Uterus (tissue), 2 donors: ENCODE measurements around the gene LINGO1.

Experiments
- POLR2A ChIP-seq, 2 donors: fragments of 450-650 bp; IDR thresholded peaks; one replicate each; pipeline ENCODE4 v1.6.1; 2016; ENCODE audit warnings: antibody characterized with exemption in 2 of 2, mild to moderate bottlenecking in 1 of 2, moderate library complexity in 1 of 2
- TF ChIP-seq, protein P1 (sequence below), 4 experiments: fragments of 200-600 bp in 2 of 4; fragments of 450-650 bp in 2 of 4; sonication (generic) in 2 of 4; IDR thresholded peaks; one replicate each; pipeline ENCODE4 v1.5.1; 2016 to 2019; ENCODE audit warnings: antibody characterized with exemption in 4 of 4, mild to moderate bottlenecking in 2 of 4, moderate library complexity in 1 of 4

- TF ChIP-seq, protein P1, sequence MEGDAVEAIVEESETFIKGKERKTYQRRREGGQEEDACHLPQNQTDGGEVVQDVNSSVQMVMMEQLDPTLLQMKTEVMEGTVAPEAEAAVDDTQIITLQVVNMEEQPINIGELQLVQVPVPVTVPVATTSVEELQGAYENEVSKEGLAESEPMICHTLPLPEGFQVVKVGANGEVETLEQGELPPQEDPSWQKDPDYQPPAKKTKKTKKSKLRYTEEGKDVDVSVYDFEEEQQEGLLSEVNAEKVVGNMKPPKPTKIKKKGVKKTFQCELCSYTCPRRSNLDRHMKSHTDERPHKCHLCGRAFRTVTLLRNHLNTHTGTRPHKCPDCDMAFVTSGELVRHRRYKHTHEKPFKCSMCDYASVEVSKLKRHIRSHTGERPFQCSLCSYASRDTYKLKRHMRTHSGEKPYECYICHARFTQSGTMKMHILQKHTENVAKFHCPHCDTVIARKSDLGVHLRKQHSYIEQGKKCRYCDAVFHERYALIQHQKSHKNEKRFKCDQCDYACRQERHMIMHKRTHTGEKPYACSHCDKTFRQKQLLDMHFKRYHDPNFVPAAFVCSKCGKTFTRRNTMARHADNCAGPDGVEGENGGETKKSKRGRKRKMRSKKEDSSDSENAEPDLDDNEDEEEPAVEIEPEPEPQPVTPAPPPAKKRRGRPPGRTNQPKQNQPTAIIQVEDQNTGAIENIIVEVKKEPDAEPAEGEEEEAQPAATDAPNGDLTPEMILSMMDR (IDR thresholded peaks at IDR 0.05): no peak
- TF ChIP-seq POLR2A (IDR thresholded peaks at IDR 0.05): no peak
These were observed 32.8 kb downstream of the LINGO1 start for GRCh38 chr15:77599899-77600298.
